Renal cortex interstitium (tissue), 11 donors: ENCODE data around the gene MEGF11. TPM values are rescaled to one million over a fixed set of nuclear protein-coding genes. Genes with fewer than 3 reads are reported as not detected.

ENCODE experiments used
- DNase-seq, 11 donors: peaks; one replicate each; pipeline ENCODE4 v3.0.0-alpha.2; 2013; ENCODE audit warnings: low read depth in 9 of 11, low spot score in 4 of 11; ENCODE audit errors: extremely low read depth in 1 of 11
- polyA plus RNA-seq, 3 donors: library from polyadenylated mRNA; unstranded; fragments of 120-200 nt; gene quantifications; one replicate each; pipeline ENCODE4 v1.2.1, GENCODE V29; 2013; ENCODE audit not compliant: insufficient read length in 3 of 3

Gene MEGF11
- polyA plus RNA-seq, 3 donors = 1.6 to 3.3 (median 2.3) TPM

GRCh38 chr15:65956307-65956706 is 297.2 kb downstream of the MEGF11 start:
- no peak for DNase-seq

- no peak for DNase-seq
Measured at GRCh38 chr15:65954289-65954741, 299.2 kb downstream of the MEGF11 start.

GRCh38 chr15:65953622-65954021 is 299.9 kb downstream of the MEGF11 start:
- no peak for DNase-seq

- DNase-seq = peak; percentile 45 to 81 (median 67)
Measured at GRCh38 chr15:65952391-65953053, 301.0 kb downstream of the MEGF11 start.

GRCh38 chr15:65951007-65951406 is 302.5 kb downstream of the MEGF11 start:
- no peak for DNase-seq

GRCh38 chr15:65949491-65949890 is 304.1 kb downstream of the MEGF11 start:
- DNase-seq = no peak

- peak in 2 of 11 donors; percentile 12 to 30 for DNase-seq
Measured at GRCh38 chr15:65949011-65949410, 304.5 kb downstream of the MEGF11 start.

- DNase-seq = no peak
Measured at GRCh38 chr15:65948383-65948782, 305.2 kb downstream of the MEGF11 start.

- no peak for DNase-seq
Measured at GRCh38 chr15:65947041-65947440, 306.5 kb downstream of the MEGF11 start.

- no peak for DNase-seq
Measured at GRCh38 chr15:65945616-65946015, 307.9 kb downstream of the MEGF11 start.

GRCh38 chr15:65944404-65944803 is 309.1 kb downstream of the MEGF11 start:
- no peak for DNase-seq

- DNase-seq = no peak
Measured at GRCh38 chr15:65942436-65942835, 311.1 kb downstream of the MEGF11 start.

GRCh38 chr15:65940618-65940909 is 313.0 kb downstream of the MEGF11 start:
- DNase-seq = no peak

GRCh38 chr15:65939901-65940617 is 313.5 kb downstream of the MEGF11 start:
- DNase-seq = no peak

- DNase-seq = no peak
Measured at GRCh38 chr15:65938604-65939003, 314.9 kb downstream of the MEGF11 start.

- DNase-seq = no peak
Measured at GRCh38 chr15:65937476-65937875, 316.1 kb downstream of the MEGF11 start.

- DNase-seq = no peak
Measured at GRCh38 chr15:65937054-65937453, 316.5 kb downstream of the MEGF11 start.

GRCh38 chr15:65936282-65936681 is 317.3 kb downstream of the MEGF11 start:
- no peak for DNase-seq

- DNase-seq = no peak
Measured at GRCh38 chr15:65935391-65935790, 318.2 kb downstream of the MEGF11 start.

GRCh38 chr15:65931221-65931620 is 322.3 kb downstream of the MEGF11 start:
- DNase-seq = no peak

GRCh38 chr15:65930134-65930533 is 323.4 kb downstream of the MEGF11 start:
- no peak for DNase-seq
